Activated naive CD4-positive, alpha-beta T cell treated with anti-CD3 and anti-CD28 coated beads for 36 hours (primary cell): ENCODE results near the gene KCNAB1. TPM values are rescaled to one million over a fixed set of nuclear protein-coding genes. Genes with fewer than 3 reads are reported as not detected.
"Not testable (repeated sequence)": the region's sequence is repeated elsewhere in the genome, so short reads cannot be mapped to it uniquely, and the experiment has no call there.

Source experiments
- CTCF ChIA-PET: fragments of 350-600 bp; sonication (Branson Sonifier 250); formaldehyde crosslinking; loops from one replicate; lab custom pipeline; 2021; ENCODE audit warnings: antibody characterized with exemption; lab: Charles Lee
- DNase-seq: peaks from one replicate; pipeline ENCODE4 v3.0.0-alpha.2; 2020
- H3K27ac Mint-ChIP-seq: one replicate; pipeline ENCODE4 v1.8.0; 2021; ENCODE audit warnings: mild to moderate bottlenecking, mixed read lengths
- H3K27me3 Mint-ChIP-seq: one replicate; pipeline ENCODE4 v1.8.0; 2021; ENCODE audit warnings: low read depth, mixed read lengths
- H3K36me3 Mint-ChIP-seq: one replicate; pipeline ENCODE4 v1.8.0; 2021; ENCODE audit warnings: low read depth, mixed read lengths
- H3K4me1 Mint-ChIP-seq: one replicate; pipeline ENCODE4 v1.8.0; 2021; ENCODE audit warnings: low read depth, mixed read lengths
- H3K4me3 Mint-ChIP-seq: one replicate; pipeline ENCODE4 v1.8.0; 2021; ENCODE audit warnings: mild to moderate bottlenecking, moderate library complexity, mixed read lengths
- H3K9me3 Mint-ChIP-seq: one replicate; pipeline ENCODE4 v1.8.0; 2021; ENCODE audit warnings: mixed read lengths
- intact Hi-C: fragments of 100-400 bp; cut with micrococcal nuclease; formaldehyde crosslinking; loops from one replicate; pipeline ENCODE4 v1.15.1; 2023
- total RNA-seq, 2 experiments: library from RNA; stranded (reverse); gene quantifications; one replicate each; pipeline ENCODE4 v1.2.3, GENCODE V29; 2021

The KCNAB1 gene
- total RNA-seq, 2 experiments from 2014 or later = not detected

DNA sequence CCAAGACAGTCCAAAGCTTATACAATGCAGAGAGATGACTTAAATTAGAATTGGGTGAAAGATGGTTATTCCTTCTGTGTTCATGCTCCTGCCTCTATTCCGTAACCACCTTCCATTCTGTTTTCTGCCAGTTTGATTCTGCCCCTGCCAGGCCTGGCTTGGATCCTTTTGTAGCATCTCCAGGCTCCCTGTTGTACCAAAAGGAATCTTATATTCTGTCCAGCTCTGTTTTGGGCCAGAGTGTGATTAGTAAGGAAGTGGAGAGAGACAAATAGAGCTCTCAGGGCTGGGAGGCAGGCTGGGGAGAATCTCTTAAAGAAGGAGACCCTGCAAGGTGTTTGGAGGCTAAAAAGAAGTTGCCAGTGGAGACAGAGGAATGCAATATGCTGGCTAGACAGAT, 63.8 kb downstream of the KCNAB1 start:
- H3K4me3 Mint-ChIP-seq = no peak overlapping the region
- no peak for DNase-seq
- no peaks in the 10 kb centered on the region for H3K36me3 Mint-ChIP-seq
- intact Hi-C loops = no loop called here
- no peaks in the 10 kb centered on the region for H3K9me3 Mint-ChIP-seq
- H3K27ac Mint-ChIP-seq = no peak overlapping the region
- no peaks in the 10 kb centered on the region for H3K27me3 Mint-ChIP-seq
- CTCF ChIA-PET = no interaction called here
- no peaks in the 10 kb centered on the region for H3K4me1 Mint-ChIP-seq

GRCh38 chr3:156187146-156187769, 66.9 kb downstream of the KCNAB1 start:
- DNase-seq = no peak
- no peaks in the 10 kb centered on the region for H3K4me1 Mint-ChIP-seq
- H3K4me3 Mint-ChIP-seq = no peak overlapping the region
- H3K9me3 Mint-ChIP-seq = no peaks in the 10 kb centered on the region
- H3K36me3 Mint-ChIP-seq = no peaks in the 10 kb centered on the region
- CTCF ChIA-PET = no interaction called here
- no peaks in the 10 kb centered on the region for H3K27me3 Mint-ChIP-seq
- intact Hi-C loops = no loop called here
- no peak overlapping the region for H3K27ac Mint-ChIP-seq

DNA sequence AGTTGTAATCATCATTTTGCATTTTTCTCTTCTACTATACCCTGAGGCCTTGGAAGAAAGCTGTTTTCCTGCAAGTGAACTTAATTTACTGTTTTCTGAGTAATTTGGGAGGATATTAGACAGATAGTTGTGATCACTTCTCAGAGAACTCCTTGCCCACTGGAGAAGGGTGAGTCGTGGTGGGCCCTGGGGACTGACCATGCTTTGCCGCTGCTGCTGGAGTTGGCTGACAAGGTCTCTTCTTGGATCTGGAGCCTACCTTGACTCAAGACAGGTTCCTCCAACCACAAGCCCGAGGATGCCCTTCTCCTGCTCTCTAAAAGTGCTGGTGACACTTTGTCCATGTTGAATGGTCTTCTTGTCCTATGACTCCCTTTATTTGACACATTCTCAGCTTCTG, 68.4 kb downstream of the KCNAB1 start:
- no peaks in the 10 kb centered on the region for H3K4me1 Mint-ChIP-seq
- H3K4me3 Mint-ChIP-seq = no peak overlapping the region
- DNase-seq = no peak
- no peak overlapping the region for H3K27ac Mint-ChIP-seq
- no peaks in the 10 kb centered on the region for H3K27me3 Mint-ChIP-seq
- H3K36me3 Mint-ChIP-seq = no peaks in the 10 kb centered on the region
- CTCF ChIA-PET = no interaction called here
- H3K9me3 Mint-ChIP-seq = no peaks in the 10 kb centered on the region
- intact Hi-C loops = no loop called here

DNA sequence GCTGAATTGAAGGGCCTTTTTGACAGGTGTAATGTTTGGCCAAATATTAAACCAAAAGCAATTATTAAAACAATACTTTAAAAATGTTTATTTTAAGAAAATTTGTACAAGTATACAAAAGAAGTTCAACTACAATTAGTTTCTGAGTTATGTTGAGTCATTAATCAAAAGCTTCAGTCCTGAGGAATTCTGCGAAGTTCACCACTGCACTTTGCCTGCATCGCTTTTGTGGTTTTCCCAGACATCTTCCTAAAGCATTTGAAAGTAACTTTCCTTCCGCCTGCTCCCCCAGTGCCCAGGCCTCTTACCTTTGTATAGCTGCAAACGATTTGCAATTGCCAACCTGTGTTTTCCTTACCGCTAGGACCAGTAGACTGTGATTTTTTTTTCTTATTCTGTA, 69.5 kb downstream of the KCNAB1 start:
- Mint-ChIP-seq H3K27ac (no peak overlapping the region), H3K4me1 (no peaks in the 10 kb centered on the region), H3K27me3 (no peaks in the 10 kb centered on the region), H3K36me3 (no peaks in the 10 kb centered on the region), H3K9me3 (no peaks in the 10 kb centered on the region), H3K4me3 (no peak overlapping the region)
- intact Hi-C loops = no loop called here
- CTCF ChIA-PET = no interaction called here
- no peak for DNase-seq

- H3K36me3 Mint-ChIP-seq, H3K9me3 Mint-ChIP-seq, intact Hi-C loops, CTCF ChIA-PET, DNase-seq, H3K4me3 Mint-ChIP-seq, H3K4me1 Mint-ChIP-seq, H3K27ac Mint-ChIP-seq: not testable (repeated sequence)
- H3K27me3 Mint-ChIP-seq = peaks cover 13% of the 10 kb centered on the region
These were observed 74.6 kb downstream of the KCNAB1 start for GRCh38 chr3:156194945-156195344.

- intact Hi-C loops, H3K9me3 Mint-ChIP-seq, H3K27ac Mint-ChIP-seq, H3K36me3 Mint-ChIP-seq, DNase-seq, CTCF ChIA-PET, H3K4me1 Mint-ChIP-seq, H3K4me3 Mint-ChIP-seq: not testable (repeated sequence)
- peaks cover 16% of the 10 kb centered on the region for H3K27me3 Mint-ChIP-seq
These were observed 76.8 kb downstream of the KCNAB1 start for GRCh38 chr3:156197152-156197551.

DNA sequence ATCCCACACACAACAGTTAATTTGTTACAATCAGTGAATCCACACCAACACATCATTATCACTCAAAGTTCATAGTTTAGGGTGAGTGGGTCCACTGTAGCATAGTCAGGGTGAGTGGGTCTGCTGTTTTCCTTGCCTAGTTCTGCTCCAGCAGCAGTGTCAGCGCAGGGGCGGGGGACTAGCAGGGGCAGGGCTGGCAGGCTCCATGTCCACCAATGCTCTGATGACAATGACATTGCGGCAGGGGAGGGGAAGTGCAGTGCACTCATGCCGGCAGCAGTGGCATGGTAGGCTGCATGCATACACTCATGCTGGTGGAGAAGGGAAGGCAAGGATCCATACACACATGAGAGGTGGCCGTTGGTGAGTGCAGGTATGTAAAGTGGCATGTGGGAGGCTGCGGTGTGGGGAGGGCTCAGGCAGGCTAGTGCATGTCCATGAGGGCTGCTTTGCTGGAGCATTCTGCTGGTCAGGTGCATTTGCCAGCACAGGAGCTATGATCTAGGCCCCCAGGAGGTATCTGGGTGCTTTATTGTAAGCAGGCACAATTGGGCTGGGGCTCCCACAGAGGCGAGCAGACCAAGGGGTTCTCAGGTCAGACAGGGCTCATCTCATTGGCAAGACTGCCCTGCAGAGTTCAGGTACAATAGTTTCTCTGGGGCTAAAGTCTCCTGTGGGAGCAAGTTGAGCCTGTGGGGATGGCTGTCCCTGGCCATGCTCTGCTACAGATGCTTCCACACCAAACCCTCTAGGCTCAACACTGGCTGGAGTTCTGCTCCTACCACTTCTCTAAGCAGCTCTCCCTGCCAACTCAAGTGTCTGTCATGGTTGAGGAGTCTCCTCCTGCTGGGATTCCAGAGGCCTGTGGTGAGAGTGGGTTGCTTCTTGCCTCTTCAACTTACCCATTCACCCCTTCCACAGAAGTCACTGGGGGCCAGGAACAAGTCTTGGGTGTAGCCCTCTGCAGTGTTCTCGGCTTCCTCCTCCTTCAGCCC, 81.3 kb downstream of the KCNAB1 start:
- H3K4me3 Mint-ChIP-seq = no peak overlapping the region
- H3K27ac Mint-ChIP-seq = no peak overlapping the region
- no peak for DNase-seq
- no peaks in the 10 kb centered on the region for H3K9me3 Mint-ChIP-seq
- H3K4me1 Mint-ChIP-seq = no peaks in the 10 kb centered on the region
- CTCF ChIA-PET = no interaction called here
- intact Hi-C loops = no loop called here
- H3K27me3 Mint-ChIP-seq = peaks cover 18% of the 10 kb centered on the region
- H3K36me3 Mint-ChIP-seq = no peaks in the 10 kb centered on the region

GRCh38 chr3:156206157-156206556, 85.8 kb downstream of the KCNAB1 start:
- no peak overlapping the region for H3K4me3 Mint-ChIP-seq
- H3K36me3 Mint-ChIP-seq = no peaks in the 10 kb centered on the region
- intact Hi-C loops = no loop called here
- no peak for DNase-seq
- CTCF ChIA-PET = no interaction called here
- no peaks in the 10 kb centered on the region for H3K4me1 Mint-ChIP-seq
- H3K27ac Mint-ChIP-seq = no peak overlapping the region
- H3K9me3 Mint-ChIP-seq = no peaks in the 10 kb centered on the region
- peaks cover 11% of the 10 kb centered on the region for H3K27me3 Mint-ChIP-seq

- no peaks in the 10 kb centered on the region for H3K36me3 Mint-ChIP-seq
- no peaks in the 10 kb centered on the region for H3K4me1 Mint-ChIP-seq
- H3K4me3 Mint-ChIP-seq = no peak overlapping the region
- H3K27me3 Mint-ChIP-seq = peaks cover 20% of the 10 kb centered on the region
- no peaks in the 10 kb centered on the region for H3K9me3 Mint-ChIP-seq
- H3K27ac Mint-ChIP-seq = no peak overlapping the region
- CTCF ChIA-PET = no interaction called here
- intact Hi-C loops = no loop called here
- DNase-seq = no peak
These were observed 87.7 kb downstream of the KCNAB1 start for GRCh38 chr3:156207802-156208685.

GRCh38 chr3:156209631-156210335, 89.4 kb downstream of the KCNAB1 start:
- no peaks in the 10 kb centered on the region for H3K4me1 Mint-ChIP-seq
- no peaks in the 10 kb centered on the region for H3K9me3 Mint-ChIP-seq
- intact Hi-C loops = no loop called here
- no peak for DNase-seq
- H3K4me3 Mint-ChIP-seq = no peak overlapping the region
- no peak overlapping the region for H3K27ac Mint-ChIP-seq
- peaks cover 22% of the 10 kb centered on the region for H3K27me3 Mint-ChIP-seq
- no peaks in the 10 kb centered on the region for H3K36me3 Mint-ChIP-seq
- CTCF ChIA-PET = no interaction called here

DNA sequence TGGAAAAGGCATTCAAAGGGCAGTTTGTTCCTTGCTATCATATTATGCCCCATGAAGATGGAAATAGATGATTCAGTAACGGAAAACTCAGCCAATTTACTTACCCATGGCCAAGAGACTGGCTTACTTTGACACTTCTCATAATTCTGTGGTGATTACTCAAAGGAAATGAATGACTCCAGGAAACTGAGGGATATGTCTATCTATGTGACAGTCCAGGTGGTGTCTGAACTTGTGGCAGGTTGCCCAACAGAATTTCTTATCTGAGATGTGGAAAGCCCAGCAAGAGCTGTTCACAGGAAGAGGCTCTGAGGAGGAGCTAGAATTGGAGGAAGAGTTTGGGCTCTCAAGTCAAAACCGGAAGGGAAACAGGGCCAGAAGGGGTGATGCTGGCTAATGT, 91.2 kb downstream of the KCNAB1 start:
- CTCF ChIA-PET = interaction anchor here (0.8 kb wide), 1 partner anchor 18 kb away, joined by 3 read pairs; no protein-coding TSS in a partner anchor
- H3K27ac Mint-ChIP-seq = no peak overlapping the region

GRCh38 chr3:156214676-156215075, 94.3 kb downstream of the KCNAB1 start:
- Mint-ChIP-seq H3K9me3 (no peaks in the 10 kb centered on the region), H3K27ac (no peak overlapping the region), H3K4me1 (no peaks in the 10 kb centered on the region), H3K27me3 (peaks cover 21% of the 10 kb centered on the region), H3K4me3 (no peak overlapping the region), H3K36me3 (no peaks in the 10 kb centered on the region)
- intact Hi-C loops = no loop called here
- CTCF ChIA-PET = no interaction called here
- DNase-seq = no peak

More for the DNA sequence above, 91.2 kb downstream of the KCNAB1 start:
- intact Hi-C loops = no loop called here
- Mint-ChIP-seq H3K27me3 (peaks cover 22% of the 10 kb centered on the region), H3K9me3 (no peaks in the 10 kb centered on the region), H3K4me1 (no peaks in the 10 kb centered on the region), H3K4me3 (no peak overlapping the region), H3K36me3 (no peaks in the 10 kb centered on the region)
- DNase-seq = no peak
